Measurements from ENCODE around the gene ACOXL.

DNA sequence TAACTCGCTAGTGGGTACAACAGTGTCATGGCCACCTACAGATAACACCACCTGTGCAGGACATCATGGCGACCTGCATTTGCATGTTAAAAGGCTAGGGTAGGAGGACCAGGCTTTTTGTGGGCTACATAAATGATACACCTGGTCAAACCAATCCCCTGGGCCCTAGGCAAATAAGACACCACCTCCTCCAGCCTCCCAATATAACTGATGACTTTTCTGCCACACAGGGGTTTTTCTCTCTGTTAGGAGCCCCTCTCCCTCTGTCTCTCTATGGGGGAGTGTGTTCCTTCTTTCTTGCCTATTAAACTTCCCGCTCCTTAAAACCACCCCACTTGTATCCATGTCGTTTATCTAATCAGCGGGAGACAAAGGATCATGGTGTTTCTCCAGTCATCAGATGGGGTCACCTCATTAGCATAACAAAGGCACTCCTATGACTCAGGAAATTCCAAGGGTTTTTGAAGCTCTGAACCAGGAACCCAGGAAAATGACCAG is 43.7 kb upstream of the ACOXL start:
- TF ChIP-seq EP300 (IDR thresholded peaks at IDR 0.05), result no peak
- TF ChIP-seq, protein P1, sequence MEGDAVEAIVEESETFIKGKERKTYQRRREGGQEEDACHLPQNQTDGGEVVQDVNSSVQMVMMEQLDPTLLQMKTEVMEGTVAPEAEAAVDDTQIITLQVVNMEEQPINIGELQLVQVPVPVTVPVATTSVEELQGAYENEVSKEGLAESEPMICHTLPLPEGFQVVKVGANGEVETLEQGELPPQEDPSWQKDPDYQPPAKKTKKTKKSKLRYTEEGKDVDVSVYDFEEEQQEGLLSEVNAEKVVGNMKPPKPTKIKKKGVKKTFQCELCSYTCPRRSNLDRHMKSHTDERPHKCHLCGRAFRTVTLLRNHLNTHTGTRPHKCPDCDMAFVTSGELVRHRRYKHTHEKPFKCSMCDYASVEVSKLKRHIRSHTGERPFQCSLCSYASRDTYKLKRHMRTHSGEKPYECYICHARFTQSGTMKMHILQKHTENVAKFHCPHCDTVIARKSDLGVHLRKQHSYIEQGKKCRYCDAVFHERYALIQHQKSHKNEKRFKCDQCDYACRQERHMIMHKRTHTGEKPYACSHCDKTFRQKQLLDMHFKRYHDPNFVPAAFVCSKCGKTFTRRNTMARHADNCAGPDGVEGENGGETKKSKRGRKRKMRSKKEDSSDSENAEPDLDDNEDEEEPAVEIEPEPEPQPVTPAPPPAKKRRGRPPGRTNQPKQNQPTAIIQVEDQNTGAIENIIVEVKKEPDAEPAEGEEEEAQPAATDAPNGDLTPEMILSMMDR (IDR thresholded peaks at IDR 0.05), result no peak
- TF ChIP-seq POLR2A (IDR thresholded peaks at IDR 0.05), result no peak

Measured in ovary (tissue), 3 donors.